OCI-LY1 (cell line): ENCODE results near the gene CPLX1.

Experiments
- H2AFZ ChIP-seq: fragments of 200-600 bp; sonication (generic), shearing (Covaris generic); 2 replicates; pipeline ENCODE4 v1.6.0; 2014; ENCODE audit warnings: antibody characterized with exemption, mild to moderate bottlenecking, low read length
- H3F3A ChIP-seq: fragments of 200-600 bp; sonication (generic), shearing (Covaris generic); 2 replicates; pipeline ENCODE4 v1.6.0; 2014; ENCODE audit warnings: mild to moderate bottlenecking, antibody characterized with exemption, low read length, moderate library complexity; ENCODE audit not compliant: insufficient read depth
- H3K27ac ChIP-seq: fragments of 200-600 bp; sonication (generic); 2 replicates; pipeline ENCODE4 v1.5.1; 2014; ENCODE audit warnings: low read length, mixed run types, mild to moderate bottlenecking, low read depth; ENCODE audit not compliant: poor library complexity, severe bottlenecking
- H3K27me3 ChIP-seq: fragments of 200-600 bp; sonication (generic); 2 replicates; pipeline ENCODE4 v1.6.0; 2014; ENCODE audit warnings: antibody characterized with exemption, mild to moderate bottlenecking, low read length, moderate library complexity; ENCODE audit not compliant: insufficient read depth
- H3K36me3 ChIP-seq: fragments of 200-600 bp; sonication (generic); 2 replicates; pipeline ENCODE4 v1.6.1; 2014; ENCODE audit warnings: mild to moderate bottlenecking, antibody characterized with exemption, low read length, moderate library complexity, mixed read lengths; ENCODE audit not compliant: insufficient read depth
- H3K4me1 ChIP-seq: fragments of 200-600 bp; sonication (generic); 2 replicates; pipeline ENCODE4 v1.5.1; 2014; ENCODE audit warnings: mild to moderate bottlenecking, low read length, moderate library complexity; ENCODE audit not compliant: insufficient read depth, severe bottlenecking
- H3K4me2 ChIP-seq: fragments of 200-600 bp; sonication (generic), shearing (Covaris generic); 2 replicates; pipeline ENCODE4 v1.6.1; 2014; ENCODE audit warnings: low read length
- H3K4me3 ChIP-seq: fragments of 200-600 bp; sonication (generic); 2 replicates; pipeline ENCODE4 v1.5.1; 2014; ENCODE audit warnings: low read length, low read depth, mild to moderate bottlenecking, mixed read lengths; ENCODE audit not compliant: poor library complexity, severe bottlenecking
- H3K79me2 ChIP-seq: fragments of 200-600 bp; shearing (Covaris generic); 2 replicates; pipeline ENCODE4 v1.6.1; 2016; ENCODE audit warnings: mixed run types, low read length, mixed read lengths; ENCODE audit not compliant: insufficient read depth
- H3K9ac ChIP-seq: fragments of 200-600 bp; sonication (generic), shearing (Covaris generic); 2 replicates; pipeline ENCODE4 v1.6.1; 2014; ENCODE audit warnings: mild to moderate bottlenecking, low read length, mixed read lengths
- H3K9me2 ChIP-seq: fragments of 200-600 bp; sonication (generic), shearing (Covaris generic); 2 replicates; pipeline ENCODE4 v1.6.1; 2014; ENCODE audit warnings: low read depth, mild to moderate bottlenecking, low read length, mixed read lengths
- H3K9me3 ChIP-seq: fragments of 200-600 bp; shearing (Covaris generic); 2 replicates; pipeline ENCODE4 v1.6.1; 2014; ENCODE audit warnings: low read length, mixed read lengths
- H4K20me1 ChIP-seq: fragments of 200-600 bp; sonication (generic), shearing (Covaris generic); 2 replicates; pipeline ENCODE4 v1.6.0; 2016; ENCODE audit warnings: mild to moderate bottlenecking, low read length; ENCODE audit not compliant: insufficient read depth
- EZH2 ChIP-seq: fragments of 200-600 bp; sonication (generic), shearing (Covaris generic); IDR thresholded peaks from 2 replicates; pipeline ENCODE4 v1.8.0; 2017; ENCODE audit warnings: borderline replicate concordance, mixed run types, mild to moderate bottlenecking, antibody characterized with exemption, low read length, moderate library complexity, mixed read lengths
- TF ChIP-seq, protein P1 (sequence below): fragments of 200-600 bp; sonication (generic), shearing (Covaris generic); IDR thresholded peaks from 2 replicates; pipeline ENCODE4 v1.5.1; 2017; ENCODE audit warnings: mild to moderate bottlenecking, antibody characterized with exemption, low read length, moderate library complexity, mixed read lengths

CPLX1 gene

DNA sequence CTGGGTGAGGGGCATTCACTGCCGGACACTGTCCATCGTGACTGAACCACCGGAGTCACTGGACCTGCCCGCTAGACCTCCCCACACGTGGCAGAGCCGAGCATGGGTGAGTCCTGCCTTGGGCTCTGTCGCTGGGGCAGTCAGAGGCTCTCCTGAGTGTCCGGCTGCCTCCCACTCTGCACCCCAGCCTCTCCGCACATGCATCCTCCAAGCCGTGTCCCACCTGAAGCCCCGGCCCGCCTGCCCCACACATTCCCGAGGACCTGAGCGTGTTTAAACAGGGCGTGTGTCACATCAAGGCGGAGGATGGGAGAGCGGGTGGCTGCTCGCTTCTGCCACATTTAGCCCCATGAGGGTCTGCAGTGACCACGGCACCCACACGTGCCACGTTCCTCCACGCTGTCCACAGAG is 4.7 kb downstream of the CPLX1 start:
- no peaks in the 10 kb centered on the region for H3K9me3 ChIP-seq
- H3K27me3 ChIP-seq = no peaks in the 10 kb centered on the region
- H3F3A ChIP-seq = no peaks in the 10 kb centered on the region
- H3K4me1 ChIP-seq = no peaks in the 10 kb centered on the region
- no peak overlapping the region for H3K4me2 ChIP-seq
- H3K4me3 ChIP-seq = no peak overlapping the region
- no peak for TF ChIP-seq EZH2
- TF ChIP-seq, protein P1, sequence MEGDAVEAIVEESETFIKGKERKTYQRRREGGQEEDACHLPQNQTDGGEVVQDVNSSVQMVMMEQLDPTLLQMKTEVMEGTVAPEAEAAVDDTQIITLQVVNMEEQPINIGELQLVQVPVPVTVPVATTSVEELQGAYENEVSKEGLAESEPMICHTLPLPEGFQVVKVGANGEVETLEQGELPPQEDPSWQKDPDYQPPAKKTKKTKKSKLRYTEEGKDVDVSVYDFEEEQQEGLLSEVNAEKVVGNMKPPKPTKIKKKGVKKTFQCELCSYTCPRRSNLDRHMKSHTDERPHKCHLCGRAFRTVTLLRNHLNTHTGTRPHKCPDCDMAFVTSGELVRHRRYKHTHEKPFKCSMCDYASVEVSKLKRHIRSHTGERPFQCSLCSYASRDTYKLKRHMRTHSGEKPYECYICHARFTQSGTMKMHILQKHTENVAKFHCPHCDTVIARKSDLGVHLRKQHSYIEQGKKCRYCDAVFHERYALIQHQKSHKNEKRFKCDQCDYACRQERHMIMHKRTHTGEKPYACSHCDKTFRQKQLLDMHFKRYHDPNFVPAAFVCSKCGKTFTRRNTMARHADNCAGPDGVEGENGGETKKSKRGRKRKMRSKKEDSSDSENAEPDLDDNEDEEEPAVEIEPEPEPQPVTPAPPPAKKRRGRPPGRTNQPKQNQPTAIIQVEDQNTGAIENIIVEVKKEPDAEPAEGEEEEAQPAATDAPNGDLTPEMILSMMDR = no peak
- no peaks in the 10 kb centered on the region for H4K20me1 ChIP-seq
- no peaks in the 10 kb centered on the region for H3K79me2 ChIP-seq
- H3K36me3 ChIP-seq = no peaks in the 10 kb centered on the region
- H3K27ac ChIP-seq = no peak overlapping the region
- no peak overlapping the region for H2AFZ ChIP-seq
- H3K9ac ChIP-seq = no peak overlapping the region
- no peaks in the 10 kb centered on the region for H3K9me2 ChIP-seq

DNA sequence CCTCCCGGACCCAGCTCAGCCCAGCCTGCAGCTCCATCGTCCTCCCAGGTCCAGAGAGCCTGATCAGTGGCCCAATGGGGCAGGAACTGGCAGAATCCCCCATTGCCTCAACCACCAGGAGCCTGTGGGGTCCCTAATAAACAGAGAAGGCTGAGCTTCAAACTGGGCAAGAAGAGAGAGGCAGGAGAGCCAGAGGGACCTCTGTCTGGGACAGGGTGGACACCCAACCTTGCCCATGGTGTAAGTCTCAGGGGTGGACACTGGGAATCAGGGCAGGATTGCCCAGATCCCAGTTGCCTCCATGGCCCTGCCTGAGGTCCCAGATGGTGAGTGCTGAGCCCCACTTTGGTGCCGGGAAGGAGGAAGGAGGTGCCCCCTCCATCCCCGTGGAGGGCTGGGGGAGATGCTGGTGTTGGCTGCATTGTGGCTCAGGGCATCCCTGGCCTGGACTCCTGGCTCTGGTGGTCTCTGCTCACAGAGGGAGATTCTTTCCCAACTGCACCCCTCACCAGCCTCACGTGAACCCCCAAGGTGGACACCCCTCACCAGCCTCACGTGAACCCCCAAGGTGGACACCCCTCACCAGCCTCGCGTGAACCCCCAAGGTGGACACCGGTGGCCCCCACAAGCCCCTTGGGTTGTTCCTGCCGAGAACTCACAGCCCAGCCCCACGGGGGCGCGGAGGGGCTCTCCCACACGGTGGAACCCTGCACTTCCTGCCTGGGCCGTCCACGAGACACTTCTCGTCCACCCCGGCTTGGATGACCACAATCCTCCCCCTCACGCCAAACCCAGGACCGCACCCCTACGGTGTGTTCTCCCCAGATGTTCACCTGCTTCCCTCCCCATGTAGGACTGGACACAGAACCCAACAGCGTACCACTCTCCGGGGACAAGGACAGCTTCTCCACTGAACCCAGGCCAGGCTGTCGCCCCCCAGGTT is 5.4 kb downstream of the CPLX1 start:
- H3K4me2 ChIP-seq = no peak overlapping the region
- no peak overlapping the region for H3K27ac ChIP-seq
- no peak overlapping the region for H2AFZ ChIP-seq
- H3K36me3 ChIP-seq = no peaks in the 10 kb centered on the region
- H3K9ac ChIP-seq = no peak overlapping the region
- H3K4me3 ChIP-seq = no peak overlapping the region
- H3K4me1 ChIP-seq = no peaks in the 10 kb centered on the region
- H3K27me3 ChIP-seq = no peaks in the 10 kb centered on the region
- H3F3A ChIP-seq = no peaks in the 10 kb centered on the region
- no peak for TF ChIP-seq EZH2
- H3K9me2 ChIP-seq = no peaks in the 10 kb centered on the region
- H3K79me2 ChIP-seq = no peaks in the 10 kb centered on the region
- no peaks in the 10 kb centered on the region for H4K20me1 ChIP-seq
- no peaks in the 10 kb centered on the region for H3K9me3 ChIP-seq

GRCh38 chr4:819401-820229 is 6.3 kb downstream of the CPLX1 start:
- no peak overlapping the region for H3K4me3 ChIP-seq
- H3K27me3 ChIP-seq = no peaks in the 10 kb centered on the region
- TF ChIP-seq EZH2 = no peak
- TF ChIP-seq, protein P1 = no peak
- H4K20me1 ChIP-seq = no peaks in the 10 kb centered on the region
- no peak overlapping the region for H2AFZ ChIP-seq
- H3K9me3 ChIP-seq = no peaks in the 10 kb centered on the region
- no peak overlapping the region for H3K4me2 ChIP-seq
- no peaks in the 10 kb centered on the region for H3K36me3 ChIP-seq
- H3K9me2 ChIP-seq = no peaks in the 10 kb centered on the region
- no peak overlapping the region for H3K27ac ChIP-seq
- H3K4me1 ChIP-seq = no peaks in the 10 kb centered on the region
- H3K79me2 ChIP-seq = no peaks in the 10 kb centered on the region
- no peak overlapping the region for H3K9ac ChIP-seq
- no peaks in the 10 kb centered on the region for H3F3A ChIP-seq
